Measurements from ENCODE around the gene ZNF524.

Gene ZNF524

GRCh38 chr19:55603115-55603514 is 3.0 kb downstream of the ZNF524 start:
- DNase-seq: no peak

GRCh38 chr19:55603581-55604292 is 3.6 kb downstream of the ZNF524 start:
- DNase-seq: no peak

GRCh38 chr19:55605207-55605636 is 5.1 kb downstream of the ZNF524 start:
- DNase-seq: peak in 1 of 2 experiments; percentile 50

- peak in 1 of 2 experiments; percentile 26 for DNase-seq
Measured at GRCh38 chr19:55605637-55606470, 5.8 kb downstream of the ZNF524 start, which contains the start of gene ZNF865. Gene ZNF865, plus strand, starts transcription at chr19:55605647. Its CDS starts 7,972 bp downstream, at chr19:55613619.

GRCh38 chr19:55606471-55606787 is 6.3 kb downstream of the ZNF524 start:
- DNase-seq: no peak

GRCh38 chr19:55606817-55607216 is 6.7 kb downstream of the ZNF524 start:
- no peak for DNase-seq

GRCh38 chr19:55609326-55609725 is 9.2 kb downstream of the ZNF524 start:
- DNase-seq: no peak

- DNase-seq: no peak
Measured at GRCh38 chr19:55611300-55611982, 11.4 kb downstream of the ZNF524 start.

GRCh38 chr19:55611983-55612645 is 12.0 kb downstream of the ZNF524 start:
- no peak for DNase-seq

- DNase-seq: no peak
Measured at GRCh38 chr19:55613396-55613795, 13.3 kb downstream of the ZNF524 start.

- no peak for DNase-seq
Measured at GRCh38 chr19:55613930-55614710, 14.0 kb downstream of the ZNF524 start.

- DNase-seq: no peak
Measured at GRCh38 chr19:55614711-55615542, 14.8 kb downstream of the ZNF524 start.

GRCh38 chr19:55615543-55616394 is 15.7 kb downstream of the ZNF524 start:
- DNase-seq: no peak

- DNase-seq: no peak
Measured at GRCh38 chr19:55616395-55616875, 16.3 kb downstream of the ZNF524 start.

- DNase-seq: no peak
Measured at GRCh38 chr19:55617426-55617825, 17.3 kb downstream of the ZNF524 start.

GRCh38 chr19:55618426-55618825 is 18.3 kb downstream of the ZNF524 start:
- no peak for DNase-seq

- DNase-seq: no peak
Measured at GRCh38 chr19:55619286-55619685, 19.2 kb downstream of the ZNF524 start.

GRCh38 chr19:55620410-55621204 is 20.5 kb downstream of the ZNF524 start:
- no peak for DNase-seq

- no peak for DNase-seq
Measured at GRCh38 chr19:55621205-55621672, 21.2 kb downstream of the ZNF524 start.
